Right lobe of liver (tissue), 4 donors: Measurements from ENCODE around the gene MYRIP.

Experiments used
- POLR2A ChIP-seq: fragments of 450-650 bp; IDR thresholded peaks from one replicate; pipeline ENCODE4 v1.6.1; 2017; ENCODE audit warnings: antibody characterized with exemption, mild to moderate bottlenecking
- TF ChIP-seq, protein P1 (sequence below), 4 donors: fragments of 200-600 bp in 3 of 4; fragments of 450-650 bp in 1 of 4; IDR thresholded peaks; one replicate each; pipeline versions ENCODE4 v1.5.1 to v1.8.0; 2016 to 2022; ENCODE audit warnings: antibody characterized with exemption in 4 of 4, mild to moderate bottlenecking in 2 of 4
- donor health status: DM: no; HTN: no; CAD: no.
- donor health status: DM: no; HTN: no; CAD: no.
- donor health status: DM: no; HTN: yes; CAD: no.

DNA sequence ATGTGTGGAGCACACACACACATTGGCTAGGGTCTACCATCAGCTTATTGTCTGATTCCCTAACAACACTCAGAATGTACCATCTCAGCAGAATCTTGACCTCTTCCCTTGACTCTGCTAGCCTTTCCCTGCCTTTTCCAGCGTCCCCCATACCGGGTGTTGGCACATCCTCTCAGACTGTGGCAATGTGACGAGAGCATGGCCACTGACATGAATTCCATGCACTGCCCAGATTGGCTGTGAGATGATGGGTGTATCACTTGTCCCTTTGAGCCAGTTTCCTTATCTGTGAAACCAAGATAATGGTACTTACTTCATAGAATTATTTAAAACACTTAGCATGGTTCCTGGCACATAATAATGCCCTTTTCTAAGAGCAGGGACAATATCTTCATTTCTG, 439.8 kb downstream of the MYRIP start:
- TF ChIP-seq, protein P1, sequence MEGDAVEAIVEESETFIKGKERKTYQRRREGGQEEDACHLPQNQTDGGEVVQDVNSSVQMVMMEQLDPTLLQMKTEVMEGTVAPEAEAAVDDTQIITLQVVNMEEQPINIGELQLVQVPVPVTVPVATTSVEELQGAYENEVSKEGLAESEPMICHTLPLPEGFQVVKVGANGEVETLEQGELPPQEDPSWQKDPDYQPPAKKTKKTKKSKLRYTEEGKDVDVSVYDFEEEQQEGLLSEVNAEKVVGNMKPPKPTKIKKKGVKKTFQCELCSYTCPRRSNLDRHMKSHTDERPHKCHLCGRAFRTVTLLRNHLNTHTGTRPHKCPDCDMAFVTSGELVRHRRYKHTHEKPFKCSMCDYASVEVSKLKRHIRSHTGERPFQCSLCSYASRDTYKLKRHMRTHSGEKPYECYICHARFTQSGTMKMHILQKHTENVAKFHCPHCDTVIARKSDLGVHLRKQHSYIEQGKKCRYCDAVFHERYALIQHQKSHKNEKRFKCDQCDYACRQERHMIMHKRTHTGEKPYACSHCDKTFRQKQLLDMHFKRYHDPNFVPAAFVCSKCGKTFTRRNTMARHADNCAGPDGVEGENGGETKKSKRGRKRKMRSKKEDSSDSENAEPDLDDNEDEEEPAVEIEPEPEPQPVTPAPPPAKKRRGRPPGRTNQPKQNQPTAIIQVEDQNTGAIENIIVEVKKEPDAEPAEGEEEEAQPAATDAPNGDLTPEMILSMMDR (IDR thresholded peaks at IDR 0.05) = no peak
- TF ChIP-seq POLR2A = no peak
